GM21360 (cell line): ENCODE data around the gene CRIM1.

ENCODE experiments used
- ATAC-seq: cut with Tn5 transposase; IDR thresholded peaks from one replicate; pipeline ENCODE4 v1.9.1; 2021; ENCODE audit warnings: mild to moderate bottlenecking, moderate library complexity; ENCODE audit not compliant: unreplicated experiment

Gene CRIM1

DNA sequence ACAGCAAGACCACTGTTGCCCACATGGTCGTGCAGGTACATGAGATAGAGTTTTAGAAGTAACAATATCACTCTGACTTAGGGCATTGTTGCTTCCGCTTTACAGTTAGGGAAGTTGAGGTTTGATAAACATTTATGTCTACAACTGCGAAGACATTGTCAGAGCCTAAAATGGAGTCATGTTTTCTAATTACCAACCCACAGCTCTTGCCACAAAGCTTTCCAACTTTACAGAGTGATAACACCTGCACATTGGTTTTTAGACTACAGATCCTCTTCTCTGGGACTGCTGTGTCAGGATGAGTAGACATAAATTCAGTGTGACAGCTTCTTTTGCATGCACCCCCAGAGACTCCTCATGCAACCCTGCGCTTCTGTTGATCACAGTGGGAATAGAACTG, 123.4 kb downstream of the CRIM1 start:
- ATAC-seq: no peak

DNA sequence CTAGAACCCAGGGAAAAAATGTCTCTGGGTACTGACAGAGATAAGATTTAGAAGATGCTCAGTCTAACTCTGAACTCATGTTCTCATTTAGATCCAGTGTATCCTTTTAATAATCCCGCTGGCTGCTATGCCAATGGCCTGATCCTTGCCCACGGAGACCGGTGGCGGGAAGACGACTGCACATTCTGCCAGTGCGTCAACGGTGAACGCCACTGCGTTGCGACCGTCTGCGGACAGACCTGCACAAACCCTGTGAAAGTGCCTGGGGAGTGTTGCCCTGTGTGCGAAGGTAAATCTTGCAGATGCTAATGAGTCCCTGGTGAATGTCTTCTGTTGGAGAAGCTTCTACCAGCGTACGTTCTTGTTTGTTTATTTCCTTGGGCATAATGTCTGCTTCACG, 123.8 kb downstream of the CRIM1 start:
- no peak for ATAC-seq

DNA sequence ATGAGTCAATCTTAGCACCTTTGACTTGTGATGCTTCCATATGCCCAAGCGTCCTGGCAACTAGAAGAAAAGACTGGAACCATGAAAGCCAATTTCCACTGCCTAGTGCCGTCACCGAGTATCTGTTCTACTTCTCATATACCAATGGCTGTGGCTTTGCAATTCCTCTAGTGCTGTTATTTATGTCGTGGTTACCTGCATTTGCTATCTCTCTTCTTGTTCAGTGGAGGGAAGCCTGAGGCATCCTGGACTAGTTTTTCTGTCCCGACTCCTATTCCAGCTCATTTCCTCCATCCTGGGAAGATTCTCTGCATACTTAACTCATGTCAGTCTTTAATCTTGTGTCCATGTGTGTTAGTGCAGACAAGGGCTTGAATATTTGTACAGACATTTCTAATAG, 124.5 kb downstream of the CRIM1 start:
- no peak for ATAC-seq

DNA sequence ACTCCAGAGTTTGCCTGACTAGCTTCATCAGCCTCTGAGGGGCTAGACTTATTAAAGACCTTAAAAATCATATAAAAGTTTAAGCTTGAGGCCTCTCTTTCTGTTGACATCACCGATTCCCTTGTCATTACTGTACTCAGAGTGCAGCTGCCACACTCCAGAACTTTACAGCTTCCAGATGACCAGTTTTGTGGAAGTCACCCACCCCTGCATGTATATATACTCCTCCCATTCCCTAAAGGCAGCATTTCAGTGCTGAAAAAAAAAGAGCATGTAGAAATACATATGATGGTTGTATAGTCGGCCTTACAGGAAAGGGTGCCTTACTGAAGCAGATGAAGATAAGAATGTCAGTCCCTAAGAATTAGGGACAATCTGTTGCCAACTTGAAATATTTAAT, 125.1 kb downstream of the CRIM1 start:
- ATAC-seq: no peak

DNA sequence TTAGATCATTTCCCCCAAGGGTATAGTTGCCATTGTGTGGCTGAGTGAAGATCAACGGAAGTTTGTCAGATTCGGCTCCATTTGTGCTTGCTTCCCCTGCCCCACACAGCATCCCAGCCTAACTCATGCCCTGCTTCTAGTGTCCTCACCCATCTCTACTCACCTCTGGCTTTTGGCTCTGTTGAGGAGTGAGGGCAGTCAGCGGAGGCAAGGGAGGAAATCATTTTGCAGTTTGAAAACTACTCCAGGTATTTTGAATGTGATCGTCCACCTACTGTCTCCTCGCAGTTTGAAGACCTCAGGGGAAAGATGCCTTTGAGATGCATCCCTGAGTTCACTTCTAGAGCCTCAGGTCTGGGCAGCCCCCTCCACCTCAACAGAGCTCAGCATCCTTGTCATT, 126.1 kb downstream of the CRIM1 start:
- no peak for ATAC-seq

DNA sequence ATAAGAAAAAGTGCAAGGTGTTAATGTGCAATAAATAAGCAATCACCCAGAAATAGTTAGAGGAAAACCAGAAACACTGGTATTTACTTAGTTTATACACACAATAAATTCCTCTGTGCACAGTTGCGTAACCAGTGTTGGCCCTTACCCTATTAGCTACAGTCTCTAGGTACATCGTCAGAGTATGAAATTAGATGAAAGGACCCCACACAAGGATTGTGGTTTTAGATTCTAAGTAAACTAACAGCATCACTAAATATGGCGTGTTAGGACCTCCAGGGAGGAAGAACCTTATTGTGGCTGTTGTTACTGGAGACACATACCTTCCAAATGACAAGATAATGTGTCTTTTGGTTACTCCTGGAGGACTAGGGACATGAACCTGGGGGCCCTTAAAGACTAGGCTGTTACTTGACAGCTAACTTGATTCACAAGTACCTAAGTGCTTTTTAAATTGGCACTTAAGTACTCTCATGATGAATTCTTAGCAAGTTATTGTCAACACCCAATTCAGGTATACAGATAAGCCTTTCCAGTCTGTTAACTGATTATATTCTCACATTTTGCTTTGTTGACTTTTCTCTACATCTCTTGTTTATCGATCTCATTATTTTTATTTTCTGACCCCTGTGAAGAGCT, 127.1 kb downstream of the CRIM1 start:
- no peak for ATAC-seq

DNA sequence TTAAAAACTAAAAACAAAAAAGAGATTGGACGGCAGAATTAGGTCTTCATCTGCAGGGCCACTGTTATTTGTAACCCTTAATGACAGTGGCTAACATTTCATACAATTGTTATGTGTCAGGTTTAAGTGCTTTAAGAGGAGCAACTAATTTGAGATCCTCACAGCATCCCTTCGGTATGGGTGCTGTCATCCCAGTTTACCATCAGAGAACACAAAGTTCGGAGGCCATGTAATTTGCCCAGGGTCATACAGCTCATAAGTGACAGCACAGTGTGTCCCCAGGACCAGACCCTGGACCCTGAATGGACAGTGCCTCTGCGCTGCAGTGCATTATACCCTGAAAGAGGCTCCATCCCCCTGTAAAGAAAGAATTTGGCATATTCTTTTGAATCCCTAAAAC, 127.7 kb downstream of the CRIM1 start:
- ATAC-seq: no peak

DNA sequence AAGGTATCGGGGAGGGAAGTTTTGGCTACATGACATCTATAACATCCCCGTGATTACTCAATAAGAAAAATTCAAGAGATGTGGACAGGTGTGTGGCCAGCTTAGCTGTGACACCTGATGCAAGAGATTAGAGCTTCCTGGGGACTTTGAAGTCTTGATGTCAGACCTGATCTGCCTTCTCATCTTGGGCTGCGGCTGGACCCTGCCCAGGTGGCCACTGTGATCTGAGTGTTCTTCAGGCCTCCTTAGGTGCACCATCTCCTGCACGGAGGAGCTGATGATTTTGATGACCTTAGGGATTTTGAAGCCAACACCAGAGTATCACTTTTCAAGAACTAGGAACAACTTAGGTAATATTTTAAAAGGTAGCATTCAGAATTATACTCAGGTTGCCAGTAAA, 128.9 kb downstream of the CRIM1 start:
- ATAC-seq: no peak

DNA sequence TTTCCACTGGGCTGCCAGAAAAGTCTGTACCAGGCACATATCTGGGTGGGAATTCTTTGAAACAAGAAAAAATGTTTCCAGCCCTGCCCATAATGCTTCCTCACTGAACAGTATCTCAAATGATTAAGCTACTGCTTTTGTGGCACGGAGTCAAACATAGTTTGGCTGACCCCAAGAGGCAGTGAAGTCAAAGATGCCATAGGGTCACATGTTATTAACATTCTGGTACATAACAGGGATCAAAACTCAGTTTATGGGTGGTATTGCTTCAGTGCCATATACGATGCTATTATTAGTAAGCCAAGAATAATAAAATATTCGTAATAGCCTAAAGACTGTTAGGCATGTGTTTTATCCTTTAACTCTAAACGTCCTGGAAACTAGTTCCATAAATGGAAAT, 129.9 kb downstream of the CRIM1 start:
- no peak for ATAC-seq

DNA sequence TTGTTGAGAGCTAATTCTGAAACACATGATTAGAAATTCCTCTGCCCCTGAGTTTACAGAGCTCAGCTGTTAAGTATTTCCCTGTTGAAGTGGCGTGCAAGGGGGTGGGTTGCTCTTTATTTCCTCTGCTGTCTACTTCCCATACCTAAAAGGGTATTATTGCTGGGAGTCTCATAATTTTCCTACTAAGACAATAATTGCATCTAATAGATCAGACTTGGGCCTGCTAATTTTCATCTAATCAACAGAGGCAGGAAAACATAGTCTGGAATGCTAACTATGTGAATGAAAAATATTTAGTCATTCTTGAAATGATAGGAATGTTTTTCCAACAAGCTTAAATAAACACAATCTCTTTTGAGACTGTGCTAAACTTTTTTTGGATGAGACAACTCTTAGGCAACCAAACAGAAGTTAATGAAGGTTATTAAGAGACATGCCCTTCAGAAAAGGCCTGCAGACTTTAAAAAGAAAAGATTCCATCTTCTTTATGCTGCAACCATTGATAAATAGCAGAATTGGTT, 131.0 kb downstream of the CRIM1 start:
- no peak for ATAC-seq

DNA sequence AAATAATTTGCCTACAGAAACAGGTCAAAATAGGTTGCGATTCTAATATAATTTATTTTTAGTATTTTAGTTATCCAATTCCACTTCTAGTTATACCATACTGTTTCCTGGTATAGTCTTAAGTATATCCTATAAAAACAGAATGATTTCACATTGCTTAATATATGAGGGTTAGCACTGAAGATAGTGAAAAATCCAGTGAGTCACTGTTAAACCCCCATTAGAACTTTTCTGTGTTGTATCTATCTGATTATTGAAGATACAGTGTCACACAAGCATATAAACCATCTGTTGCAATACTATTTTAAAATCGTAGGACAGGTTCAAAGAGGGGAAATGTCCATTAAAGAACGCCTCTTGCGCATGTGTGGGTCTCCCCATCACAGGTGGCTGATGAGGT, 132.4 kb downstream of the CRIM1 start:
- no peak for ATAC-seq

DNA sequence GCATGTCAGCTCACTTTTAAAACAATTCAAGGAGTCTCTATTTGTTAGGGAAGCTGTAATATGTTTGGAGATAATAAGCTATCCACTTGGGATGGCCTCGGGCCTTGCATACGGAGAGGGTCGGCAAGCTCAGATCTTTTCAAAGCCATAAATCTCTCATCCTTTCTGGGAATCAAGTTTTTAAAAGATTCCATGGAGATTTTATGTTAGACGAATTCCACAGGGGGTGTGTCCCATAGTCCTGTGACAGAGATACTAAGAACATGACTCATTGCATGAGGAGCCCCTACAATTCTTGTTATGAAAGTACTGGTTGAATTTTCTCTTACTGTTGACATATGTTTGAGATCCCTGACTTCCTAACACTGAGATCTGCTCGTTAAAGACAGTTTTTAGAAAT, 133.7 kb downstream of the CRIM1 start:
- ATAC-seq: no peak

DNA sequence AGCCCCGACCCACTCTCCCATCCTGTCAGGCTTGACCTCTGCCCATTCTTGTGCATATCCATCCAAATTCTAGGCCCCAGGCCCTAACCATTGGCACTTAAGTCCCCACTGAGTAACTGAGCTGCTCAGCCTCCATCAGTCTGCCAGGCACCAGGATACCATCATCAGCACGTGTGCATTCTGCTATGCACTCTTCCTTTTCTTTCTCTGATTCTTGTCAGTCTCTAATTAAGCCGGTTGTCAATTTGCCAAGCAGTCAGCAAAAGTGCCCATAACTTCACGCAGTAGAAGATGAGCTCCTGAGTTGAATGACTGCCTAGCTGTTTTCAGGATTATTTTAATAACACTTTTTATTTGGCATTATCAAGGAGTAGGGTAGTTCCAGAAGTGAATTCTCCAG, 135.2 kb downstream of the CRIM1 start:
- no peak for ATAC-seq

DNA sequence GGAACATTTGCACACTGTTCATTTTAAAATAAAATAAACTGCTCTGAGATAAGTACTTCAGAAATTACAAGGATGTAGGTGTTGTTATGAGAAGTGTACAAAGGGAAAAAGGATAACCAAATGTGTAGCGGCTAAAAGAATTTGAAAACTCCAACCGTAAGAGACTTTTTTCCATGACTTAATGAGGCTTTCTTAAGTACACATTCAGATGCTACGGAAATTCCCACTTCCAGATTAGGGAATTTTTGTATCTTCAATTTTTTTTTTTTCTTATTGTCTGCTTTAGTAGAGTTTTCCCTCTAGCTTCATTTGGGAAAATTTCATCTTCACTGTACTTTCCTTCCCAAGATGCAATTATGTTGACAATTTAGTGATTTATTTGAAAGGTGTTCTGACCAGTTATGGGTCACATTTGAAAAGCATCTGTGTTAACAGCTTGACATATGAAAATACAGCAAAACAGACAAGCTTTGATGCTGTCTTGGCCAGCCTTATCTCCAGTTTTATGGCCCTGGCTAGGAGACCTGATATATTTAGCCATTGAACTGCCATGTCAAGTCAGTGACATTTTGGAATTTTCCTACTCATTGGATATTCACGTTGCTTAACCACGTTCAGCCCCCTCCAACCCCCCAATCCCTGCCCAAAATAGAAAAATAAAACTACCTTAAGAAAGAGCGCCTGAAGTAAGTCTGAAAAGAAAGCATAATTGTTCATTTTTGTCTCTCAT, 136.8 kb downstream of the CRIM1 start:
- no peak for ATAC-seq

DNA sequence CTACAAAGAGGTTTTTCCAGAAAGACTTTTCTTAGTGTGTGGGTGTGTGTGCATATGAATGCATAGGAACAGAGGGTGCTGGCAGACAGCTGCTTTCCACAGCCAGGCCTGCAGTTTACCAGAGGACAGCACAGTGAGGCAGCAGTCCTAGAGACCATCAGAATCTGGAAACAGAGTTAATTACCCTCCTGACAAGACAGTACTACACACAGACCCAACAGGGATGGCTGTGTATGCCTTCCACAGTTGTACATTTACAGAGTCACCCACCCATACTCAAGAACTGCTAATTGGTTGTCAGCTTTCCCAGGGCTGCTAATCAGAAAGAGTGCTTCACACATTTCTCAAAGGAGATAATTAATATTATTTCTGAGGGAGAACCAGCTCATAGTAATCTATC, 137.7 kb downstream of the CRIM1 start:
- no peak for ATAC-seq

DNA sequence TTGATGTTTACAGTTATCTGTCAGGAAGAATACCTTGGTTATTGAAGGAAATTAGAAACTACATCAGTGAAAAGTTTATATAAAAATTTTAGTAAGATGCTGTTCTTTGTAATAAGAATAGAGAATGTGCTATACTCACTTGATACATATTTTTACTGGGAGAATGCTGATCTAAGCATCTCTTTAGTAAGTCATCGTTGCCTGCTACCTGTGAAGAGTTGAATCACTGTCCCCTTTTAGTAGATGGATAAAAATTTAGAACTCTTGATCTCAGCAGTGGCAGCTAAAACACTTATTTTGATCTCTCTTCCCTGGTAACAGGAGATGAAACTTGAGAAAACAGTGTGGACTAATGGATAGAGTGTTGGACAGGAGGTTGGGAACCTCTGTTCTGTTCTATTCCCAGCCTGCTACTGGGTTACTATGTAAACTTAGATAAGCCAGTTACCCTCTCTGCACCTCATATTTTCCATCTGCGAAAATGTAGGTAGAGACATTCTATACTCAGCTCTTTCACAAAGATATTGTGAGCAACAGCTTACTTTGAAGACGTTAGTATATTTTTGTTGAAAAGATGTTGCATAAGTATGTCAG, 142.1 kb downstream of the CRIM1 start:
- no peak for ATAC-seq

DNA sequence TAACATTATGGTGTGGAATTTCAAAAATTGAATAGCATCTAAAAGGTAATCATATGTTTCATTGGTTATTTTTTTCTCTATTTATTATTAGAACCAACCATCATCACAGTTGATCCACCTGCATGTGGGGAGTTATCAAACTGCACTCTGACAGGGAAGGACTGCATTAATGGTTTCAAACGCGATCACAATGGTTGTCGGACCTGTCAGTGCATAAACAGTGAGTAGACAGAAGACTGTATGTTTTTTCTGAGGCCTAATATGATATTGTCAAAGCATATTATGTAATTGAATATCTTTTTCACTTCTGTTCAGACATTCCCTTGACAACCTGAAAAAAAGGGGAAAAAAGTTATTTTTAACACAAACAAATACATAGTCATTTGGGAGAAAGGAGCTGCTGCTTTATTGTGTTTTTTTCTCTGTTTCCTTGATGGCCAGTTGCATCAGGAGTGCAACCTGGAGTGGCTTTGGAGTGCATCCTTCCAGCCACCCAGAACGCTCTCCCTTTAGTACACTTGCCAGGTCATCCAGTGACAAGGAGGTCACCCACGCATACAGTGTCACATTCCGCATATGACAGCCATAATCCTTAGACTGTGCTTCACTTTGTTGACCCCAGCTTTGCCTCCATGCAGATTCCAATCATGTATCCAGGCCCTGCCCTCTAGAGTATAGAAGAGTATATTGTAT, 143.7 kb downstream of the CRIM1 start:
- ATAC-seq: no peak

DNA sequence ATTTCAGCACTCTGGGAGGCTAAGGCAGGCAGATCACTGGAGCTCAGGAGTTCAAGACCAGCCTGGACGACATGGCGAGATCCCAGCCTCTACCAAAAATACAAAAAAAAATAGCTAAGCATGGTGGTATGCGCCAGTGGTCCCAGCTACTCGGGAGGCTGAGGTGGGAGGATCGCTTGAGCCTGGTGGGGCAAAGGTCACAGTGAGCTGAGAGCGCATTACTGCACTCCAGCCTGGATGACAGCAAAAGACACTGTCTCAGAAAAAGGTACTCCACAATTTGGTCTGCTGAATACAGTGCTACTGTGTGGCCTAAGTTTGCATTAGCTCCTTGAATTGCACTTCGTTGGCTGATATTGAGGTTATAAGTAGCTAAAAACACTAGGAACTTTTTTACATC, 144.5 kb downstream of the CRIM1 start:
- ATAC-seq: no peak

DNA sequence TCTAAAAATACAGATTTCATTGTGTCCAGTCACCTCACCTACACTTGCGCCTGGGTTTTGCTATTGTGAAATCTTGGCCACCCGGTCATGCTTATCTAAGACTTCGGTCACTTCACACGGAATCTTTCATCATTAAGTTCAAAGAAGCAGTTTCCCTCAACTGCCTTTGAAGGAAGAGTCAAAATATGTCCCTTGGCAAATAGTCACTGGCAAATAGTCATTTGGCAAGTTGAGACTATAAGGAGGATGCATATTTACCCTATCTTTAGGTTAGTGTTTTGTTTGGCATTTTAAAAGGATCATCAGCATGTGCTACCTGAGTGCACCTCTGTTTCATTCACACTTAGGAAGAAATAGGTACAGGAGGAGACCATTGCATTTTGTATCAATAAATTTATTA, 146.5 kb downstream of the CRIM1 start:
- no peak for ATAC-seq

DNA sequence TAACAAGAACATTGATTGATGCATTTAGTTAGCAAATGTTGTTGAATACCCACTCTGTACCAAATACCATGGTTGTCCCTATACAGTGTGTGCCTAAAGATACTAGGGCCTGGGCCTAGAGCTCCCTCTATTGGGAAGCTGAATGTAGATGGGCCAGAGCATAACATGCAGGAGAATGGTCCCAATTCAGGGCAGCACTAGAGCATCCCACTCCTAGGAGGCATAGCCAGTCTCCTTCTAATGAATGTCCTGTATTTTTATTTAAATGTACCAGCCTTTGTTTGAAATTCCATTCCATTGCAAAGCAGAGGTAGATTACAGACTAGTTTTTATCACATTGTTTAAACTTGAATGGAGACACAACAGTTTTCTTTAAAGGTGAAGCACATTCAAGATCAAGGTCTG, 151.8 kb downstream of the CRIM1 start:
- ATAC-seq: peak; percentile 91

DNA sequence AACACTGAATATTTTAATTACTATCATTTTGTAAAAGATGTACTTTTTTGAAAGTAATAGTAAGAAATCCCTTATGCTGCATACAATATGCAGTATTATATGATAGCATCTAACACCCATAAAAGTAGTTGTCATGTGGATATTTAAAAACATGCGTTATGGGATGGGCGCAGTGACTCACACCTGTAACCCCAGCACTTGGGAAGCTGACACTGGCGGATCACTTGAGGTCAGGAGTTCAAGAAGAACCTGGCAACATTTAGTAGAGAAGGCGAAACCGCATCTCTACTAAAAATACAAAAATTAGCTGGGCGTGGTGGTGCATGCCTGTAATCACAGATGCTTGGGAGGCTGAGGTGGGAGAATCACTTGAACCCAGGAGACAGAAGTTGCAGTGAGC, 153.5 kb downstream of the CRIM1 start:
- ATAC-seq: no peak
